NCI-H345 (cell line): ENCODE results near the gene MVB12B.
A peak's percentile ranks its signal among the peaks of the same experiment; 100 is the strongest.

Experiments
- DNase-seq: peaks from one replicate; lab custom pipeline; 2025; lab: John Stamatoyannopoulos, UW

Gene MVB12B

DNA sequence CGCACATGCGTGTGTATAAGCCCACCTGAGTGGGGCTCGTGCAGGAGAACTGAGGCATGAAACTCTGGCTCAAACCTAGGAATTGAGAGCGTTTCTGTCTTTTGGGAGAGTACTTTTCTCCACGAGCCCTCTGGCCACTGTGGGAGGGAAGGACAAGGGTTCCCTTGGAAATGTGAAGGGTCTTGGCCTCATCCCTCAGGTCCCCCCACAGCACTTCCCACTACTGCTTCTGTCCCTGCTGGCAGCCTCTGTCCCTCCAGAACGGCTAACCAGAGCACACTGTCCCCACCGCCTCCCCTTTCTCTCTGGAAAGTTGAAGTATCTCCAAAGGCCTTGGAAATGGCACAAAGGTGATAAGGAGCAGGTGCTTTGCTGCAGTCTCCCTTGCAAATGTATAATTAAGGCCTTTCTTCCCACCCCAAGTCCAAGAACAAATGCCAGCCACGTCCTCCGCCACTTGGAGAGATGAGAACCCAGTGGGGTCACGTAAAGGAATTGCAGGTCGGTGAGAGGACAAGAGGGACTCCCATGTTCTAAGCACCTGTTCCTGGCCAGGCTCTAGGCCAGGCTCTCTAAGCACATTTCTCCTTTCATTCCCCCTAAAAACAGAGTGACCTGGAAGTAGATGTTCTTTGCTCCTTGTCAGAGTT is 179.2 kb downstream of the MVB12B start:
- no peak for DNase-seq

DNA sequence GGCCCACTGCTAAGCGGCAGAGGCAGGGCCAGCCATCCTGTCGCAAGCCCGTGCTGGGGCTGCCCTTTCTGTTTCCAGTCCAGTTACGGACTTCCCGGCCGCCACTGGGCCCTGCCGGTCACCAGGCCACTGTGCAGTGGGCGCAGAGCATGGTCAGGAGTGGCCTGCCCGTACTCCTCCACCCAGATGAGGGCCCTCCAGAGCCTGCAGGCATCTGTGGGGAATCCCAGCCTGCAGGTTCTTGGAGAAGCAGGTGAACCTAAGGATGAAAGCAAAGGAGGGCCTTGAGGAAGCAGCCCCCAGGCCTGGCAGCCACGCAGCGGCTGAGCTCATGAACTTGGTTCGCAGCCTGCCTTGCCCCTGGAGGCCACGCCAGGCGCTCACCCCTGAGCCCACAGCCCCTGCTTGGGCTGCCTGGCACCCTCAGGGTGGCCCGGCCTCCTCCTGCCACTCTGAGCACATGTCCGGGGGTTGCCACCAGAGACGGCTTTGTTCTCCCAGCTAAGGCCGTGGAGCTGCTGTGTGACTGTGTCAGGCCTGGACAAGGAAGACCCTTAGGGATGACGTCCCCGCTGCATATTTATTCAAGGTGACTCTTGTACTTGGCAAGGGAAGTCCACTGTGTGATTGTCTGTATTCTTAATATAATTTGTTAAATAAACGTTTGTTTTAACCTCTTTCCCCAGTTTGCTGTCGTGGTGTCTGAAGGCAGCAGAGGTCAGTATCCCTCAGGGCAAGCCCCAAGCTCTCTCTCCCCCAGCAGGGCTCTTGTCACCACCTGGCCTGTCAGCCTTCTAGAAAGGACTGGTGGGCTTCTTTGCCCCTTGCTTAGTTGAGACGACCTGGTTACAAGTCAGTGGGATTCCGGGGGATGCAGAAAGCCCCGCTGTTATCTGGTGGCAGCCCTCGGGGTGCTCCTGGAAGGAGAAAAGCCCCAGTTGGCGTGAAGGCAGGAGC is 180.0 kb downstream of the MVB12B start:
- no peak for DNase-seq

DNA sequence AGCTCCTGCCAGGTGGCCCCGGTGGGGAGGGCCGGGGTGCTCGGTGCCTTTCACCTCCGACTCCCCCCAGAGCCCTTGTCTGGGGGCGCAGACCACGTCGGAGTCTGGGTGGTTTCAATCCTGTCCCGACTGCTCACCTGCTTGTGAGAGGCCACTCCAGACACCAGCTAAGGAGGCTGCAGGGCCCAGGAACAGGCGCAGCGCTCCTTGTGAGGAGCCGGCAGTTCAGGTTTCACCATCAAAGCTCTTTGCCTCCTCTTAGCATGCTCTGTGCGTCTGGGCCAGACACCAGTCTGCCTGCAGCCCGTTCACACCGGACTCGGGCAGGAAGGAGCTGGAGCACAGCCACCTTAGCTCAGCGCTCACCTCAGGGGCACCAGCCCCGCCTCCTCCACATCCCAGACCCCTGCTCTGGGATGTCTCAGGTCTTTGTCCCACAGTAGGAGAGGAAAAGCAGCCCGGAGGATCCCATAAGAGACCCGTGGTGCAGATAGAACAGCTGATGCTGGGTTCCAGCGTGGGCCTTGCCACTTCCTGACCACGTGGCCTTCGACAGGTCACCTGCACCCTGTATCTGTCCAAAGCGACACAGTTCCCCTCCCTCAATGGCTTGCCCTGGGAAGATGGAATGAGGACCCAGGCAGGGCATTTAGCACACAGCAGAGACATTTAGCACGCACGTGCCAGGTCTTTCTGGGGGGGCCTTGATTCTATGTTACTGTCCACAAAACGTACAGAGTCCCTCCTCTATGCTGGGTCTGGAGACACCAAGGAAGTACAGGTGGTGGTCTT is 180.9 kb downstream of the MVB12B start:
- no peak for DNase-seq

DNA sequence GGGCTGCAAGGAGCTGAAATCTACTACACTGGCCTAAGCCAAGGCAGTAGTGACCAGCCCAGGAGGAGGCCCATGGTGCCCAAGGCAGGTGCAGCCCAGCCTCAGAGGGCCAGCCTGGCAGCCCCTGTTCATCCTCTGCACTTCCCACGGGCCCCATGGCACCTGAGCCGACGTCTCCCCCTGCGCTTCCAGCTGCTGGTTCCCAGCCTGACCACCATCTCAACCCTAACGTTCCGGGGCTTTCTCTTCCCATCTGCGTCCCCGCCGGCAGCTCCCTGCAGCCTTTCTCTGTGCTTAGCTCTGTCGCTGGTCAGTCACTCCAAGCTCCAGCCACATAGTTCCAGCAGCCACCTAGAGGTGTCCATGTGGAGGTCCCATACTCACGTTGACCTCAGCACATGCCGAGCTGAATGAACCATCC is 181.6 kb downstream of the MVB12B start:
- DNase-seq, result no peak

DNA sequence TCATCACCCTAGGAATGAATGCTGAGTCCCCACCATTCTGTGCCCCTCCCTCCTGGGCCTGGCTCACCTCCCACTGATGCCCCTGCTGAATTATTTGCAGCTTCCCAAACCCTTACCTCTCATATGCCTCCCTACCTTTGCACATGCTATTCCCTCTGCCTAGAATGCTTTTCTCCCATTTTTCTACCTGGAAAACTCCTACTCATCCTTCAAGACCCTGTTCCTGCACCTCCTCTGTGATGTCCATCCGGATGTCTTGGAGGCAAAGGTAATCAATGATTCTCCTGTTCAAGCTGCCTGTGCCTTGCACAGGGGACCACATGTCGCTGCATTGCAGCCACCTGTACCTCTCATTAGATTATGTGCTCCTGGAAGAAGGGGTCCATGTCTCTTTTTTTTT is 182.3 kb downstream of the MVB12B start:
- DNase-seq, result no peak

DNA sequence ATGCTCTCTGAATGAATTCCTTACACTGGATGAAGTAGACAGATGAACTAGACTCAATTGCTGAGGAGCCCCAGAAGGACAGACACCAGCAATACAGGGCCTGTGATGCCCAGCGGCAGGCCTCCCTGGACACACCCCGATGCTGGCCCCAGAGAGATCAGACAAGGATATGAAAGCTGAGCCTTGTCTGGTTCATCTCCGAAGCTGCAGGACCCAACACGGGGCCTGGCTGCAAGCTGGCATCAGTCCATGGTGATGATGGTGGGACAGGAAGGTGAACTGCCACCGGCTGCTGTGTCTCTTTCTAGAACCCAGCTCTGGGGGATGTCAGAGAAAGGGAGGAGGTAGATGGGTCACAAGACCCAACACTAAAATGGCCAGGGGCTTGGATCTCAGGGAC is 183.1 kb downstream of the MVB12B start:
- DNase-seq, result no peak

DNA sequence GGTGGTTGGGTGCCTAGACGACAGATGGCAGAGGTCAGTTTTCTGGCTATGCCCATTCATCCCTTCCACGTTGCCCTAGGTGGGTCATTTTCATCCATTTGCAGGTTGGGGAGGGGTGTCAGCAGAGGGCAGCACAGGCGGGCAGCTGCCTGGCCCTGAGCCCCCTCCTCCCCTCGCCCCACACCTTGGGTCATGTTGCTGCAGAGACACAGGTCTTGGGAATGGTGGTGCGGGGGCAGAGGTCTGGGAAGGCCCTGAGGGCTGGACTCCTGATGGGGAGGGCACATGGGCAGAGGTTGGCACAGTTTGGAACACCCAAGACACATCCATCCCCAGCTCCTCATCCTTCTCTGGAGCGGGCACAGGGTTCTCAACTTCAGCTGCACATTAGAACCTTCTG is 183.9 kb downstream of the MVB12B start:
- DNase-seq, result no peak

DNA sequence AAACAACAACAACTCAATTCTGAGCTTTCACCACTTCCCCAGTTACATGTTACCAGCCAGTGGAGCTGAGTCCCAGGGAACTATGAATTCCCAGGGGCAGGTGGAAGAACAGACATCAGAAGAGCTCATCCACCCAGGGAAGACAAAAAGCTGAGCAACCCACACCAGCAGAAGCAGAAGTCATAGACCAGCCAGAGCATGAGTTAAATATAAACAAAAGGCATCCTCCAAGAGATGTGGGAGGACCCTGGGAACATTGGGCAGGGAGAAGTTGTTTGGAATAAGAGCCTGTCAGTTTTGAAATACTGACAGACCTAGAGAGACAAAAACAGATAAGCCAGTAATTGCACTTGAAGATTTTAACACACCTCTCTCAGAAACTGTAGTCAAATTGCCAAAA is 184.8 kb downstream of the MVB12B start:
- DNase-seq, result no peak

DNA sequence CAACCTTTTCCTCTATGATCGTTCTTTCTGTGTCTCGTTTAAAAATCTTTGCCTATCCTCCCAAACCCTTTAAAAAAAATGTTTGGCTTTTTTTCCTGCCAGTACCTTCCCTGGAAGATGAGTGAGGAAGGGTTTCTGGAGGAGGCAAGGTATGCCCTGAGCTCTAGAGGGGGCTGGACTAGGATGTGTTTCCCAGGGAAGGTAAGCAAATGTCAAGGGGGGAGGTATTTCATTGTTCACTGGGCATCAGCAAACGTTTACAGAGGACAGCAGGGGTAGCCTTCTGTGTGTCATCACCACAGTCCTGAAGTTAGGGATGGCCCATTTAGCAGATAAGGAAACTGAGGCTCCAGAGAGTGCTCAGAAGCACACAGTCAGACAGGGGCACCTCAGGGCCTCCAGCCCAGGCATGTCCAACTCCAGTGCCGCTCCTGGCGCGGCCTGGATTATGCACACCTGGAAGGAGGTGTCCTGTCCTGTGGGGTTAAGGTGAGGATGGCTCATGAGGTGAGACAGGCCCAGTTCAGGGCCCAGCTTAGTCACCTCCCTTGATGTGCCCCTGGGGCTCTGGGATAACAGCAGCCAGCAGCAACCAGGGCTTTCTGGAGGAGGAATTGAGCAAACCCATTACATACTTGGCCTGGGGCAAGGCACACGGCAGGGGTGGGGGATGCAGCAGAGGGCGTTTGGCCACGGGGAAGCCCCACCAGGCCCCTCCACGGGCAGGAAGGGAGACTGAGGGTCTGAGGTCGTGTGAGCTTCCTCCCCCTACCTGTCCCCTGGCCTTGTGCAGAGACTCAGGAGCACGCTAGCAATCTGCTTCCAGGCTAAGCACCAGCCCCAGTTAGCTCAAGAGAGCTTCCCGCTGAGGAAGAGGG is 186.8 kb downstream of the MVB12B start:
- DNase-seq, result no peak

DNA sequence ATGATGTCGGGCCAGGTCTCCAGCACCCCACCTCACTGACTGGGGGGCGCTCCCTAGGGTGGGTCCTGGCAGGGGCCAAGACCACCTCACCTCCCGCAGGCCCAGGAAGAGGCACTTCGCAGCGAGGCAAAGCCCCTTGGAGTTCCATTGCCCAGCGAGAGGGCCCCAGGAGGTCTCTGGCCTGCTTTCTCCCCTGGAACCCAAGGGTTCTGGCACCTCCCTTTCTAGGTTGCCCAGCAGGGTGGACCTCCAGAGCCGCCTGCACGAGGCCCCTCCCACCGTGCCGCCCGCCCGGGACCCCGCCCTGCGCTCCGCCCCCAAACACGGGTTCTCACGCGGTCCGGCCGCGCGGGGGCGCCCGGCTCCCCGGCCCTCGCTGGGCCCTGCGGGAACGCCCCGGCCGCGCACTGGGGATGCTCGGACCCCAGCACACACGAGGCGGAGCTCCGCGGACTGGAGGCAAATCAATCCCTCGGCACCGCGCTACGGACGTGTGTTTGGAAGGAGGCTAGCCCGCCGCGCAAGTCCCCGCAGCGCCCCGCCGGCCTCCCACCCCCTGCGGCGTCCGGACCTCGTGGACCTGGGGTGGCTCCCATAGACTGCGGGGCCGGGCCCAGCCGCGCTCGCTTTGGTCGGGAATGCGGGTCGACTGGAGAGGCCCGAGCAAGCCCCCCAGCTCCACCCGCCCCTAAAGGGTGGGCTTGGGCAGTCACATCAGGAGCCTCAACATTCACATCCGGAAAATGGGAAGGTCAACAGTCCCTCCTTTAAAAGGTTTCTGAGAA is 187.6 kb downstream of the MVB12B start:
- DNase-seq, result peak; percentile 75

DNA sequence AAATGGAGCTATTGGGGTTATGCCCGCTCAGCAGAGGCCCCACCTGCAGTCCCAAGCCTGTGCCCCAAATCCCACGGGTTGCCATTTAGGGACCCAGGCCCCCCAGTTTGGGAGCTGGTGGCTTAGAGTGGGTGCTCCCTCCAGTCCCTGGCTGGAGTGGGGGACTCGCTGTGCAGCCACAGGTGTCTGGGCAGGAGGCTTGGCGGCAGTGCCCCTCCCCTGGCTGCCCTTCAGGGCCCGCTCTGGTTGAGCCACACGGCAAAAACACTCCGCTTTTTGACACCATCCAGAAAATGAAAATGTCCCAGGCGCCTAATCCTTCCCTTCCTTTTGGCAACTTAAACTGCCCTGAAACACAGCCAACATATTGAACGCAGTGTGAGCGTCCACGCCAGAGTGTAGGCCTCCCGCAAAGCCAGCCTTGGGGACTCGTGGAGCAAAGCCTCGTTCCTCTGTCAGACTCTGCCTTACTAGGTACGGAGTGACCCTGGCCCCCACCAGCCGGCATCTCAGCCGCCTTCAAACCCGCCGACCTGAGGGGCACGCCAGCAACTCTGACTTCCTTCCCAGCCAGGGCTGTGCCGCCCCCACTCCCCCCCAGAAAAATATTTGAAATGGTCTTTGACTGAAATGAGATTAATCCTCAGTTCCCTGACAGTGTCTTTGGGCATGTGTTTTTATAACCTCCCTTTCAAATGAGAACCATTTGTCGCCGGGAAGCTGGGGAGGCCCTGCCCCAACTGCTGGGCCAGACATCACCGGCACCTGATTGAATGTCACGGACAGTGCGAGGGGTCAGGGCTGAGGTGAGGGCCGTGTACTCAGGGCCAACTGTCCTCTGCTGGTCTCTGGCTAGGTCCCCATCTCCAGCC is 188.6 kb downstream of the MVB12B start:
- DNase-seq, result no peak

DNA sequence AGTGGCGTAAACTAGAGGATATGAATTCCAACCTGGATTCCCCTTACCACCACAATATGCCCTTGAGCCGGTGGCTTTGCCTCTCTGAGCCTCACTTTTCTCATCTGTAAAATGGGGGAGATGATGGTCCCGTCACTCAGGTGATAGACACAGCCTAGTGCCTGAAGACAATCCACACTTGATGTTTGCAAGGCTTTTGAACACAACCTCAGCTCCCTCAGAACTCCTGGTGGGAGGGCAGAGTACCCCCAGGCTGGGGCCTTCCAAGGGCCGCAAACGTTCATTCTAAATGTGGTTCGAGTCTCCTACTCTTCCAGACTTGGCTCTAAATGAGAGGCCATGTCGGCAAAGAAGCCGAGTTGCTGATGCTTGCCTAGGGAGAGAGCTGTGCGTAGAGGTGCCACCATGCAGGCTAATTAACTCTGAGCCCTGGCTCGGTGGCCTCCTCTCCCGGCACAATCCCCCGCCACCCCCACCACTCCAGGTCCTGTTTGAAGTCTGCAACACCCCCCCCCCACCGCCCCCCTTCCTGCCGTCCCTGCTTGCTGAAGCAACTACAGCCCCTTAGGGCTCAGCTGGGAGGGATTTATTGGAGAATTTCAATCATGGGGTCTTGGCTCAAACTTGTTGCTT is 189.4 kb downstream of the MVB12B start:
- DNase-seq, result no peak

DNA sequence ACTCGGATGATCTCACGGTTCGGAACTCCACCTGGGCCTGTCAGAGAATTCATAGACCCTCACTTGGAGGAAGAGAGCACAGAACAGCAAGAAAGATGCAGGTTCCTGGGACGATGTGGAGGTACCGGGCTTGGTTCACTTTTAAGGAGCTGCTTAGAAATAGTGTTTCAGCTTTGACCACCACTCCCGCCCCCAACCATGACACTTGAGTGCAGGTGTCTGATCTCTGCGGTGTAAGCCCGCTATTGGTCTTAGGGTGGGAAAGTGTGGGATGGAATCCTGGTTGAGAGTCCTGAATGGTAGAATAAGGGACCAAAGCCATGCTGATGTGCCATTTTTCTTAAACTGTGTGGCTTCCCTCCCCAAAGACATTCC is 189.9 kb downstream of the MVB12B start:
- DNase-seq, result no peak

DNA sequence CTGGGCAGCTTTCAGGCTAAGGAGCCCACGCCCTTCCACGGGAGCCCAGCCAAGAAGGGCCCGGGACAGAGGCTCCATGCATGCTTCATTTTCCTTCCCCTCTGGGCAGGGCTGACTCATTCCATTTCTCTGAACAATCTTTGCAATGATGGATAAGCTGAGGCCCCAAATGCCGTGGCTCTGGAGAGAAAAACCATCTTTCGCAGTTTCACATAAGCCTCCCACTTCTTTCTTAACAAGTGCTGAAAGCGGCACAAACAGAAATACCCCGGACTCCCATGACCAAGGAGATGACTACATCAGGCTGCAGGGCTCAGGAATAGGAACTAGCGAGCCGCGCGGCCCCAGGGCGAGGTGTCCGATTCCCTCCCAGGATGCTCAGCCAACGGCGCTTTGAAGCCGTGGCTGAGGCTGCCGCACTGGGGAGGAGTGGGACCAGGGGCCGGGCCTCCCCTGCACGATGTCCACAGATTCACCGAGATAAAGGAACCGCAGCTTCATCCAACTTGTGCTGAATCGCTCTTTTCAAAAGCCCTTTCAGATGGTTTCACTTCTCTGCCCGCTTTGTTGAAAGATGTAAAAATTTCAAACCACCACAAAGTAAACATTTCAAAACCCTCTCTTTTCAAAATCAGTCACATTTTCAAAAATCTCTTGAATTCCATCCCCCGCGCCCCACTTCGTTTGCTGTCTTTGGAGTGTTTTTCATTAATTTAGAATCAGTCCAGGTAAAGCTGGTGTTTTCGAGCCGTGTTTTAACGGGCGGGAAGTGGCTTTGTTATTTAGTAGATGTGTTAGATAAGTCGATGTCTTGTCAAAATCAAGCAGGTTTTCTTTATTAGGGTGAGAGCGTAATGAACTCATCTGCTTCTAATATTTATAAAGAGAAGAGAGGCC is 190.6 kb downstream of the MVB12B start:
- DNase-seq, result no peak

DNA sequence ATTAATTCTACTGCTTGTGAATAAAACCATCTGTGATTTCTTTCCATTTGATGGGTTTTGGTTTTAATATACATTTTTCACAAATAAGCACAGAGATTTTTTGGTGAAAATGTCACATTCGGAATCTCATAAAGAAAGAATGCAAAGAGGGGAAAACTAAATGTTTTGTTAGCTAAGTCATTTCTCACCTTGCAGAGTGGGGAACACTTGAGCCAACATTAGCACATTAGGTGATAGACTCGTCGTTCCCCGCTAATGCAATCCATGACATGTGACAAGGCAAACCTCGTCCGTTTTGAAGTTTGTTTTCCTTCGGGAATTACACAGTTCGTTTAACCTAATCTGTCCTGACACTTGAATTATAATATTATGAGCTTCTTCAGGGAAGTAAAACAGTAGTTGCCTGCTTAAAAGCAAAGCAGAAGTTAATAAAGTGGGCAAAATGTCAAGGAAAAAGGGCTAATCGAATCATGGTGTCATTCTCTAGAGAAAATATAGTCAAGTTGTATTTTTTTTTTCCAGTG is 191.3 kb downstream of the MVB12B start:
- no peak for DNase-seq

DNA sequence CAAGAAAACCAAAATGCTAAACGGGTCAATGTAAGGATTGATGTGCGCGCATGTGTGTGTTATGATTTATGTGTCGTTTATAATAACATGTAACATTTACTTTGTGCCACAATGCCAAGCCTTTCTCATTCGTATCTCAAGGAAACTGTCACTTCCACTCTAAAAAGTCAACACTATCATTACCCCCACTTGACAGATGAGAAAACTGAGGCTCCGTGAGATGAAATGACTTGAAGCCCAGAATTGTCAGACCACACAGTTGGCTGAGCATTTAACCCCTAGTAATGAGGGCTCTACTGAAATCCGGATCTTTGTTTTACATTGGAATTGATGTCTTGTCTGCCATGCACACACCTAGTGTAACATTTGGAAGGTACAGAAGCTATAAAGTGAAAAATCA is 192.1 kb downstream of the MVB12B start:
- DNase-seq, result no peak

DNA sequence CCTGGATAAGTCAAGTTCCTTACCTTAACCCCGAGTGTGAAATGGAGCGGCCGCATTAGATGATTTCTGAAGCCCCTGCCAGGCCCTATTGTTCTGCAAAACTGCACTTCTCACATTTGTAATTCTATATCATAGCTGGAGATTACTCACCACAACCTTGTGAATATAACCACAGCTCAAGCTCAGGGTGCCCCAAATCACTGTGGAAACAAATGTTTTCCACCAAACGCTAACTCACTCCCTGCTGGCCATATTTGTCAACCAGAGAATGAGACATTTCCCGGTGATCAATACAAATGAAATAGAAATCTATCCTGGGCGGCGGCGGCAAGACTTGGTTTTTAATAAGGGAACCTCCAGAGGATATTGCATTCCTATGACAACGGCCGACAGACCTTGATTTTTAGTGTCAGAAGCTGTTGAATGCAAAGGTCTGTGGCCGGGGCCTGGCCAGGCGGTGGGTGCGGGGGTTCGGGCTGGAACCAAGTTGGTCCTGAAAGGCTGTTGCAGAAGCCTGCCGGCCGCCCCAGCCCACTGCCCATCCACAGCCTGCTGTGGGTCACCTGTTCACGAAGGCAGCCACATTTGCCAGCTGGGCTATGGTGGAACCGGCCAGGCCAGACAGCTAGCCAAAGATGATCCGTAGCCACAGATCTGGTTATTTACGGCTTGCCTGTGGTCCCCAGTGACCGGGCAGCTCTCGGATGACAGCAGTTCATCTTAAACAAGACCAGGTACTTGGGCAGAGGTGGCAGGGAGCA is 193.2 kb downstream of the MVB12B start:
- DNase-seq, result no peak
